ENCODE results near the gene DTNBP1.

DNA sequence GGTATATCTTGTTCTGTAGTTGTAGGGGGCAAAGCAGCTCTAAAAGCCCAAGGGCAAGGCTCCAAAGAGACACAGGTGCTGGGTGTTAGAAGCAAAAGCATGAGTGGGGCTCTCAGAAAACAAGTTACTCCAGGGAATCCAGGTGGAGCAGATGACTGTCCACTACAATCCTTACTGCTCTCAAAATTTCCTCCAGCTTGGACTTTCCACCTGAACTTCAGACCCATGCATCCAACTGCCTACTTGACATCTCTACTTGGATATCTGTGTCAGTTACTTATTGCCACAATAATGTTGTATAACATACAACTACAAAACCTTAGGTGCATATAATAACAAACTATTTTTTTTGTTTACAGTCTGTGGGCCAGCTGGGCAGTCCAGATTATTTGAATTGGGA lies 22.8 kb upstream of the DTNBP1 start:
- TF ChIP-seq, protein P1, sequence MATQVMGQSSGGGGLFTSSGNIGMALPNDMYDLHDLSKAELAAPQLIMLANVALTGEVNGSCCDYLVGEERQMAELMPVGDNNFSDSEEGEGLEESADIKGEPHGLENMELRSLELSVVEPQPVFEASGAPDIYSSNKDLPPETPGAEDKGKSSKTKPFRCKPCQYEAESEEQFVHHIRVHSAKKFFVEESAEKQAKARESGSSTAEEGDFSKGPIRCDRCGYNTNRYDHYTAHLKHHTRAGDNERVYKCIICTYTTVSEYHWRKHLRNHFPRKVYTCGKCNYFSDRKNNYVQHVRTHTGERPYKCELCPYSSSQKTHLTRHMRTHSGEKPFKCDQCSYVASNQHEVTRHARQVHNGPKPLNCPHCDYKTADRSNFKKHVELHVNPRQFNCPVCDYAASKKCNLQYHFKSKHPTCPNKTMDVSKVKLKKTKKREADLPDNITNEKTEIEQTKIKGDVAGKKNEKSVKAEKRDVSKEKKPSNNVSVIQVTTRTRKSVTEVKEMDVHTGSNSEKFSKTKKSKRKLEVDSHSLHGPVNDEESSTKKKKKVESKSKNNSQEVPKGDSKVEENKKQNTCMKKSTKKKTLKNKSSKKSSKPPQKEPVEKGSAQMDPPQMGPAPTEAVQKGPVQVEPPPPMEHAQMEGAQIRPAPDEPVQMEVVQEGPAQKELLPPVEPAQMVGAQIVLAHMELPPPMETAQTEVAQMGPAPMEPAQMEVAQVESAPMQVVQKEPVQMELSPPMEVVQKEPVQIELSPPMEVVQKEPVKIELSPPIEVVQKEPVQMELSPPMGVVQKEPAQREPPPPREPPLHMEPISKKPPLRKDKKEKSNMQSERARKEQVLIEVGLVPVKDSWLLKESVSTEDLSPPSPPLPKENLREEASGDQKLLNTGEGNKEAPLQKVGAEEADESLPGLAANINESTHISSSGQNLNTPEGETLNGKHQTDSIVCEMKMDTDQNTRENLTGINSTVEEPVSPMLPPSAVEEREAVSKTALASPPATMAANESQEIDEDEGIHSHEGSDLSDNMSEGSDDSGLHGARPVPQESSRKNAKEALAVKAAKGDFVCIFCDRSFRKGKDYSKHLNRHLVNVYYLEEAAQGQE (IDR thresholded peaks at IDR 0.05; ENCODE audit: insufficient read depth in 1 of 2, low read depth in 2 of 2, low read length in 2 of 2), result no peak
- TF ChIP-seq SIN3A (IDR thresholded peaks at IDR 0.05; ENCODE audit: borderline replicate concordance, insufficient read depth, low read length) (no peak), POLR2AphosphoS5 (IDR thresholded peaks at IDR 0.05; ENCODE audit: low read depth, low read length) (no peak), TAF1 (IDR thresholded peaks at IDR 0.05; ENCODE audit: borderline replicate concordance, insufficient read depth, low read length) (no peak)

Data from PFSK-1 (cell line).